AG09319 (cell line): ENCODE results near the gene FTSJ1.
A peak's percentile ranks its signal among the peaks of the same experiment; 100 is the strongest.

ENCODE experiments used
- DNase-seq: peaks from one replicate; pipeline ENCODE4 v3.0.0-alpha.2; 2010; ENCODE audit warnings: low read depth; ENCODE audit errors: extremely low read depth
- CTCF ChIP-seq: IDR thresholded peaks from 2 replicates; pipeline ENCODE4 v1.5.1; 2011; ENCODE audit warnings: low read depth, mild to moderate bottlenecking, inconsistent platforms, low read length, moderate library complexity

Gene FTSJ1

GRCh38 chrX:48509619-48510018 is 33.6 kb downstream of the FTSJ1 start:
- no peak for DNase-seq
- no peak for TF ChIP-seq CTCF

GRCh38 chrX:48511560-48511959 is 35.6 kb downstream of the FTSJ1 start:
- DNase-seq: no peak
- peak; percentile 48 for TF ChIP-seq CTCF

DNA sequence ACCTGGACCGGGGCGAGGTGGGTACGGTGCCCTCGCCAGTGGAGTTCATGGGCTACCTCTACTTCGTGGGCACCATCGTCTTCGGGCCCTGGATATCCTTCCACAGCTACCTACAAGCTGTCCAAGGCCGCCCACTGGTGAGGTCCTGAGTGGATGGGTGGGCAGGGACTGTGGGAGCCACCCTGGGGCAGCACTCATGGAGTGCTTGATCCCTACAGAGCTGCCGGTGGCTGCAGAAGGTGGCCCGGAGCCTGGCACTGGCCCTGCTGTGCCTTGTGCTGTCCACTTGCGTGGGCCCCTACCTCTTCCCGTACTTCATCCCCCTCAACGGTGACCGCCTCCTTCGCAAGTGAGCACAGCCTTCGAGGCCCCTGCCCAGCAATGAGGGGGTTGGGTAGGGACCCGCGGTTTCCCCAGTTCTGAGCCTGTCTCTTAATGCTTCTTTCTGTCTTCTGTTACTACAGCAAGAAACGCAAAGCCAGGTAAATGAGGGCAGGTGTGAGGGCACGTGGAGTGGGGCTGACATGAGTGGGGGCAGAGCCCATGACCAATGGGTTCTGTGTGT is 36.5 kb downstream of the FTSJ1 start:
- no peak for TF ChIP-seq CTCF
- DNase-seq: no peak

GRCh38 chrX:48513670-48514069 is 37.7 kb downstream of the FTSJ1 start:
- no peak for DNase-seq
- TF ChIP-seq CTCF: no peak

DNA sequence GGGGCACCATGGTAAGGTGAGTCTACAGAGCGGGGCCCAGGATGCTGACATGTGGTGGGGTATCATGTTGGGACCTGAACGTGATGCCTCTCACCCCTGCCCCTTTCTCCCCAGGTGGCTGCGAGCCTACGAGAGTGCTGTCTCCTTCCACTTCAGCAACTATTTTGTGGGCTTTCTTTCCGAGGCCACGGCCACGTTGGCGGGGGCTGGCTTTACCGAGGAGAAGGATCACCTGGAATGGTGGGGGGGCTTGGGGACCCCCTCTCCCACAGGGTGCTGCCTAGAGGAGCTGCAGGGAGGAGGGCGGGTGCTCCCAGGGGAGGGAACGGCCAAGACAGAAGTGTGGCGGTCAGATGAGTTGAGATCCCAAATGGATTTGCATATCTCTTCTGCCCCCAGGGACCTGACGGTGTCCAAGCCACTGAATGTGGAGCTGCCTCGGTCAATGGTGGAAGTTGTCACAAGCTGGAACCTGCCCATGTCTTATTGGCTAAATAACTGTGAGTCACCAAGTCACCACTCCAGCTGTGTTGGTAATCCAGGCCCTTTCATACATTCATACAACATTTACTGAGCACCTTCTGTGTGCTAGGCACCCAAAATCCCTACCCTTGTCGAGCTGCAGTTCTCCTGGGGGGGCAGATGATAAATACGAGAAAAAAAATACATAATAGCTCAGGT is 38.3 kb downstream of the FTSJ1 start:
- TF ChIP-seq CTCF: no peak
- DNase-seq: no peak

DNA sequence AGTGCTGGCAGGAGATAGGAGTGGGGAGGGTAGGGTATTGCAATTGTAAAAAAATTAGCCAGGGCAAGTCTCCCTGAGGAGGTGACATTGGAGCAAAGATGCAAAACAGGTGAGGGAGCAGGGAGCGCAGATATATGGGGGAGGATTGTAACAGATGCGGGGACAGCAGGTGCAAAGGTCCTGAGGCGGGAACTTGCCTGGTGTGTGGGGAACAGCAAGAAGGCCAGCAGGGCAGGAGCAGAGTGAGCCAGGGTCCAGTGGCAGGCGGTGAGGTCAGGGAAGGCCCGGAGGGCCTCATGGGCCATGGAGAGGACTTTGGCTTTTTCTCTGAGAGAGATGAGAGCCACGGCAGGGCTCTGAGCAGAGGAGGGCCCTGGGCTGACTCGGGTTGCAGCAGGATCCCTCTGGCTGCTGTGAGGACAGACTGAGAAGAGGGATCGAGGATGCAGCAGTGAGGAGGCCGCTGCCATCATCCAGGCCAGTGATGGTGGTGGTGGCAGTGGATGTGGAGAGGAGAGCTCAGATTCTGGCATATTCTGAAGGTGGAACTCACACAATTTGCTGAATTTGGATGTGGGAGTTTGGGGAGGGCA is 39.0 kb downstream of the FTSJ1 start:
- TF ChIP-seq CTCF: no peak
- DNase-seq: no peak

- TF ChIP-seq CTCF: no peak
- no peak for DNase-seq
Observed at GRCh38 chrX:48515842-48516241, 39.8 kb downstream of the FTSJ1 start.
